ENCODE data around the gene FGFR3. TPM values are rescaled to one million over a fixed set of nuclear protein-coding genes. Genes with fewer than 3 reads are reported as not detected.

Gene FGFR3
- total RNA-seq, 3 donors from 2014 or later (not counting 1 experiment from before 2014, with no cell fraction given): not detected

DNA sequence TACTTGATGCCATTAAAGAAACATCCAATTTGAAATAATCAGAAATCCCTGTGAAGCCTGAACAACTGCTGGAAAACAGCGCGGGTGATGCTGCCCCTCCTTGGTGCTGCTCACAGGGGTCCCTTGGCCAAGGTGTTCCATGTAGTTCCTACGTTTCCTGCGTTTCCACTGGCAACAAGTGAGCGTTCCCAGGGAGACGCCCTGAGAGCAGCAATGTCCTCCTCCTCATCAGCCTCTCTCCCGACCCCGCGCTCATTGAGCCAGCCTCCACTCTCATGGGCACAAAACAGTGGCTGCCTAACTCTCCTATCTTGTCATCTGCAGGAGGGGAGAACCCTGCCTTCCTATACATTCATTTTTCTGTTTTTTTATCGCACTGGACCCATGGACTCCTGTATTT is 44.0 kb downstream of the FGFR3 start:
- WGBS (ENCODE audit: insufficient coverage): 98% methylated on average over 10 of the region's 10 CpGs
- TF ChIP-seq, protein P1, sequence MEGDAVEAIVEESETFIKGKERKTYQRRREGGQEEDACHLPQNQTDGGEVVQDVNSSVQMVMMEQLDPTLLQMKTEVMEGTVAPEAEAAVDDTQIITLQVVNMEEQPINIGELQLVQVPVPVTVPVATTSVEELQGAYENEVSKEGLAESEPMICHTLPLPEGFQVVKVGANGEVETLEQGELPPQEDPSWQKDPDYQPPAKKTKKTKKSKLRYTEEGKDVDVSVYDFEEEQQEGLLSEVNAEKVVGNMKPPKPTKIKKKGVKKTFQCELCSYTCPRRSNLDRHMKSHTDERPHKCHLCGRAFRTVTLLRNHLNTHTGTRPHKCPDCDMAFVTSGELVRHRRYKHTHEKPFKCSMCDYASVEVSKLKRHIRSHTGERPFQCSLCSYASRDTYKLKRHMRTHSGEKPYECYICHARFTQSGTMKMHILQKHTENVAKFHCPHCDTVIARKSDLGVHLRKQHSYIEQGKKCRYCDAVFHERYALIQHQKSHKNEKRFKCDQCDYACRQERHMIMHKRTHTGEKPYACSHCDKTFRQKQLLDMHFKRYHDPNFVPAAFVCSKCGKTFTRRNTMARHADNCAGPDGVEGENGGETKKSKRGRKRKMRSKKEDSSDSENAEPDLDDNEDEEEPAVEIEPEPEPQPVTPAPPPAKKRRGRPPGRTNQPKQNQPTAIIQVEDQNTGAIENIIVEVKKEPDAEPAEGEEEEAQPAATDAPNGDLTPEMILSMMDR (IDR thresholded peaks at IDR 0.05): no peak
- peaks cover 7% of the 10 kb centered on the region for H3K36me3 Mint-ChIP-seq

GRCh38 chr4:1839282-1839681 is 46.2 kb downstream of the FGFR3 start:
- Mint-ChIP-seq H3K36me3 (peaks cover 7% of the 10 kb centered on the region), H3K4me3 (no peak overlapping the region), H3K27me3 (ENCODE audit: low read depth in 2 of 2) (no peaks in the 10 kb centered on the region), H3K4me1 (peaks cover 25 to 27% of the 10 kb centered on the region in 2 donors), H3K27ac (peak overlapping the region in 1 of 2 donors; percentile 30), H3K9me3 (no peaks in the 10 kb centered on the region)
- Histone ChIP-seq H3K27me3 (ENCODE audit: control insufficient read depth, insufficient read depth, low read length) (no peaks in the 10 kb centered on the region), H3K36me3 (ENCODE audit: control insufficient read depth, insufficient read depth, low read length) (peaks cover 56% of the 10 kb centered on the region), H3K27ac (ENCODE audit: low read length) (no peak overlapping the region), H3K9me3 (ENCODE audit: control insufficient read depth, insufficient read depth, low read length) (no peaks in the 10 kb centered on the region), H3K4me1 (ENCODE audit: control insufficient read depth, insufficient read depth, low read length) (peaks cover 7% of the 10 kb centered on the region), H3K4me3 (ENCODE audit: low read length) (no peak overlapping the region)
- 82% methylated on average over 7 of the region's 7 CpGs for WGBS (ENCODE audit: insufficient coverage)
- intact Hi-C loops (cut with micrococcal nuclease): no loop called here
- TF ChIP-seq, protein P1 (IDR thresholded peaks at IDR 0.05): no peak
- DNase-seq: no peak
- no peak for ATAC-seq

More for the DNA sequence above, 44.0 kb downstream of the FGFR3 start:
- H3K27ac Mint-ChIP-seq: no peak overlapping the region
- H3K4me3 ChIP-seq (ENCODE audit: low read length): no peak overlapping the region
- peaks cover 61% of the 10 kb centered on the region for H3K36me3 ChIP-seq (ENCODE audit: control insufficient read depth, insufficient read depth, low read length)
- H3K9me3 ChIP-seq (ENCODE audit: control insufficient read depth, insufficient read depth, low read length): no peaks in the 10 kb centered on the region
- no peak for DNase-seq
- H3K27ac ChIP-seq (ENCODE audit: low read length): no peak overlapping the region
- no peaks in the 10 kb centered on the region for H3K27me3 Mint-ChIP-seq (ENCODE audit: low read depth in 2 of 2)
- no peak overlapping the region for H3K4me3 Mint-ChIP-seq
- no peak for ATAC-seq
- no peaks in the 10 kb centered on the region for H3K9me3 Mint-ChIP-seq
- peaks cover 18% of the 10 kb centered on the region for H3K4me1 ChIP-seq (ENCODE audit: control insufficient read depth, insufficient read depth, low read length)
- peaks cover 11 to 17% of the 10 kb centered on the region in 2 donors for H3K4me1 Mint-ChIP-seq
- no peaks in the 10 kb centered on the region for H3K27me3 ChIP-seq (ENCODE audit: control insufficient read depth, insufficient read depth, low read length)
- intact Hi-C loops (cut with micrococcal nuclease): no loop called here

DNA sequence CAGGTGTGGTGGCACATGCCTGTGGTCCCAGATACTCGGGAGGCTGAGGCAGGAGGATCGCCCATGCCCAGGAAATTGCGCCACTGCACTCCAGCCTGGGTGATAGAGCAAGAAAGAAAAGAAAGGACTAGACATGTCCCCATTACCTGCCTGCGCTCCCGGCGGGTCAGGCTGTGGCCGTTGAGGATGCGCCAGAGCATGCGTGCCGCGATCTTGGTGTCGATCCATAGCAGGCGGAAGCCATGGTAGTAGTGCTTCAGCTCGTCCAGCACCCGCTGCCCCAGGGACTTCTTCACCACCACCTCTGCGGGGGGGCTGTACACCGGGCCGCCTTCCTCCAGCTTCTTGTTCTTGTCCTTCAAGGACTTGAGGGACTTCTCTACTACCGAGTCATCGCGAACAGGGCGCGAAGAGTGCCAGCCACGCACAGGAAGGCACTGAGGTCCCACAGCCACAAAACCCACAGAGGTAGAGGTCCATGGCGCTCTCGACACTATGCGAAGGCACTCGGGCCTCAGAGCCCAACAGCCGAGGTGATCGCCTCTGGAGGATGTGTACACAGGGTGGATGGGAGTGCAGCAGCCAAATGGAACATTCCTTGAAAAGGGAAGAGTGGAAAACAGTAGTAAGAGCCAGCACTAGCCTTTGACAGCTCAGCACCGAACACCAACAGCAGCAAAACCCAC is 48.3 kb downstream of the FGFR3 start:
- ATAC-seq (no peak), DNase-seq (no peak)
- Histone ChIP-seq H3K9me3 (ENCODE audit: control insufficient read depth, insufficient read depth, low read length) (no peaks in the 10 kb centered on the region), H3K27ac (ENCODE audit: low read length) (no peak overlapping the region), H3K4me3 (ENCODE audit: low read length) (no peak overlapping the region), H3K27me3 (ENCODE audit: control insufficient read depth, insufficient read depth, low read length) (no peaks in the 10 kb centered on the region), H3K36me3 (ENCODE audit: control insufficient read depth, insufficient read depth, low read length) (peaks cover 50% of the 10 kb centered on the region), H3K4me1 (ENCODE audit: control insufficient read depth, insufficient read depth, low read length) (peaks cover 6% of the 10 kb centered on the region)
- WGBS (ENCODE audit: insufficient coverage): 68% methylated on average over 31 of the region's 31 CpGs
- intact Hi-C loops (cut with micrococcal nuclease): no loop called here
- Mint-ChIP-seq H3K4me1 (peaks cover 23 to 25% of the 10 kb centered on the region in 2 donors), H3K36me3 (peaks cover 7% of the 10 kb centered on the region), H3K27ac (no peak overlapping the region), H3K27me3 (ENCODE audit: low read depth in 2 of 2) (no peaks in the 10 kb centered on the region), H3K9me3 (no peaks in the 10 kb centered on the region), H3K4me3 (no peak overlapping the region)
- TF ChIP-seq, protein P1 (IDR thresholded peaks at IDR 0.05): no peak

GRCh38 chr4:1841887-1842210 is 48.8 kb downstream of the FGFR3 start:
- TF ChIP-seq, protein P1 (IDR thresholded peaks at IDR 0.05): no peak
- no peak overlapping the region for H3K4me3 Mint-ChIP-seq
- Histone ChIP-seq H3K9me3 (ENCODE audit: control insufficient read depth, insufficient read depth, low read length) (no peaks in the 10 kb centered on the region), H3K4me1 (ENCODE audit: control insufficient read depth, insufficient read depth, low read length) (peaks cover 6% of the 10 kb centered on the region), H3K4me3 (ENCODE audit: low read length) (no peak overlapping the region), H3K36me3 (ENCODE audit: control insufficient read depth, insufficient read depth, low read length) (peaks cover 49% of the 10 kb centered on the region), H3K27me3 (ENCODE audit: control insufficient read depth, insufficient read depth, low read length) (no peaks in the 10 kb centered on the region), H3K27ac (ENCODE audit: low read length) (no peak overlapping the region)
- H3K36me3 Mint-ChIP-seq: peaks cover 7% of the 10 kb centered on the region
- peaks cover 23 to 25% of the 10 kb centered on the region in 2 donors for H3K4me1 Mint-ChIP-seq
- no peak for DNase-seq
- H3K27ac Mint-ChIP-seq: no peak overlapping the region
- ATAC-seq: no peak
- H3K9me3 Mint-ChIP-seq: no peaks in the 10 kb centered on the region
- intact Hi-C loops (cut with micrococcal nuclease): no loop called here
- H3K27me3 Mint-ChIP-seq (ENCODE audit: low read depth in 2 of 2): no peaks in the 10 kb centered on the region
- WGBS (ENCODE audit: insufficient coverage): 76% methylated on average over 9 of the region's 9 CpGs
